MV-4-11 (cell line): ENCODE results near the gene FGF6.

Experiments
- DNase-seq: peaks from one replicate; lab custom pipeline; 2025; lab: John Stamatoyannopoulos, UW

Gene FGF6

DNA sequence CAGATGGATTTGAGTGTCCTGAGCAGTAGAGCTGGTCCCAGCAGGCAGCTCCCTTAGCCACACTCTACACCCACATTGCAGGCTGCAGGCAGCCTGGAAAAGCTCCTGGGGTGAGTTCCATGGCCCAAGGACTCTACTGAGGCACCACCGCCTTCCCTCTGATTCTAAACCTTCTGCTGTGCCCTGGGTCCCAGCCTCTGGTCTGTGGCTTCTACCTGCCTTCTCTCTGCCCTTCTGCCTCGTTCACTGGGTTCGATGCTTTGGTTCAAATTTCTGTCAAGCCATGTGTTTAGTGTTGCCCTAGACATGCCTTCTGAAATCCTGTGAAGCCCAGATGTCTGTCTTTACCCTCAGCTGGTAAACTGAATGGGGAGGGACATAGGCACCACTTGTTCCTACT, 1.5 kb upstream of the FGF6 start:
- DNase-seq, result no peak

DNA sequence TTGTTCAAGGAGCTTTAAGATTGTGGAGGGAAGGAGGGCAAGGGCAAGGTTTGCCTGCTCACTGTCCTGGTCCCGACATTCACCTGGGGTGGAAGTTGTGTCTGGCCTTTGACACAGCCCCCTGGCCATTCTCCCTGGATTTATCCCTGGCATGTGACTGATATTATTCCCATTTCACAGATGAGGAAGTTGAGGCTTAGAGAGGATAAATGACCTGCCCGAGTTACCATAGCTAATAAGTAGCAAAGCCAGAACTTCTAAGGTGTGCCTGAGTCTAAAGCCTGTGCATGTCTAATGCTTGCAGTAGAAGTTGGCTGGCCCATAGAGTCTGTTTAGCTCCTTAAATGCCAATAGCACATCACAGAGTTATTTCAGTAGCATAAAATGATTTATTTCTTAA, 720 bp upstream of the FGF6 start:
- DNase-seq, result no peak

DNA sequence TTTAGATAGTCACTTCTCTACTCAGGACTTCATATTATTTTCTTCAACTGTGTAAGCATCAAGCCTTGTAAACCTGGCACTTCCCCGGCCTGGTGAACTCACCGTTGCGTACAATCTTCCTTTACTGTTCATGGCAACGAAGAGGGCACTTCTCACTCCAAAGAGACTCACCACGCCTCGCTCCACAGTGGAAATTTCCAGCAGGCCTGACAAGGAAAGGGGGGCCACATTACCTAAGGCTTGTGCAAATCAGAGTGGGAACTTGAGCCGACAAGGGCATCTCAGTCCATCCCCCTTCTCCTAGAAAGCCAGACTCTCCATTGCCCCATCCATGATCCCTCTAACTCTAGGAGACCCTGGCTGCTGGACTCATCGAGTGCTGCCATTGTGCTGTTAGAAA, 1.6 kb downstream of the FGF6 start:
- no peak for DNase-seq

DNA sequence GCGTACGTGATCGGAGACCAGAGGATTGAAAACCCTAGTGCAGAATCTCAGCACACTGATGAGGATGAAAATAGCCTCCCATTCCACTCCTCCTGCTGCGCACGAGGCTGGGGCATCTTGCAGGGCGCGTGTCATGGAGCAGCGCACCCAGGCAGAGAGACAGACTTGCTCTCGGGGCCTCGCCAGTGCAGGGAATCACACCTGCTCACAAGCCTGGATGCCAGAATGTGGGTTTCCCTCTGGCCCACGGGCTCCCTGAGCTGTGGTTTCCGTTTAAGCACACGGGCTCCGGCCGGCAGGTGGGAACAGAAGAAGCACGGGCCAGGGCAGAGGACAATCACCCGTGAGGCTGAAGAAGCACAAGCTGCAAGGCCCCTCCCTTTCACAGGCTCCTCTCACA, 2.0 kb downstream of the FGF6 start:
- DNase-seq, result no peak

DNA sequence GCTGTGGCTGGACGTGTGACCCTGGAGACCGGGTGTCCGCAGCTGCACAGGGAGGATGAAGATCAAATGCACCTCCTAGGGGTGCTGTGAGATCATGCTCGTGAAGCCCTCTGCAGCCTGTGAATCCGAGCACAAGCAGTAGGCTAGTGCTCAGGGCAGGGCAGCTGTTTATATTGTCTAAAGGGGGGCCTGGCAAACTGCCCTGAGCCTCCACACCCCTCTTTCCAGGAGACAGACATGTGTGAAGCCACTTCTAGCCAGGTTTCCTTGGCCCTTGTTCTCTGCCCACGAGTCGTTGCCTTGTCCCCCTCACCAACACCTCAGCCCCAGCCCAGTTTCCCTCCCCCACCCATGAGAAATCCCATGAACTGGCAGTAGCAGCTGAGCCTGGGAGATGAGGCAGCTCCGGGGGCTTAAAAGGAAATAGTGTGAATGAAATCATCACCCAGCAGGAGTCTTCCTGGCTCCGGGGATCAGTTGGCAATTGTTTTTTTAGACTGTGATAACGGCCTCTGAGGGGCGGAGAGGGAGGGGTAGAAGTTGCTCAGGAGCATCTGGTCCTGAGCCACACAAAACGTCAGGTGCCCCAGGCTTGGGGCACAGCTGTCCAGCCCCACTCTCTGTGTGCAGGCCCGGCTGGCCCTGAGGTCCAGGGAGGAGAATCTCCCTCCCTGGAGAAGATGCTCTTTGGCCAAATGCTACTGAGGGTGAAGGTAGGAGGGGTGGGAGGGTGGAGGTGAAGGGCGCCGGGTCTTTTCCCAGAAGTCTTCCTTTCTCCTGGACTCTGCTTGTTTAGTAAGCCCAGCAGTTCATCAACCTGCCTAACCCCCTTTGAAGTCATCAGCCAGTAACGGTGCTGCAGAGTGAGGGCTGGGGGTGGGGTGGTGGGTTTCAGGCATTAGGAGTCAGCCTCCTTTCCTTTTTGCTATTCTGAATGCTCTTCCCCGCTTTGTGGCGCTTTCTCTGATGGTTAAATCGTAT, 4.0 kb downstream of the FGF6 start:
- no peak for DNase-seq

DNA sequence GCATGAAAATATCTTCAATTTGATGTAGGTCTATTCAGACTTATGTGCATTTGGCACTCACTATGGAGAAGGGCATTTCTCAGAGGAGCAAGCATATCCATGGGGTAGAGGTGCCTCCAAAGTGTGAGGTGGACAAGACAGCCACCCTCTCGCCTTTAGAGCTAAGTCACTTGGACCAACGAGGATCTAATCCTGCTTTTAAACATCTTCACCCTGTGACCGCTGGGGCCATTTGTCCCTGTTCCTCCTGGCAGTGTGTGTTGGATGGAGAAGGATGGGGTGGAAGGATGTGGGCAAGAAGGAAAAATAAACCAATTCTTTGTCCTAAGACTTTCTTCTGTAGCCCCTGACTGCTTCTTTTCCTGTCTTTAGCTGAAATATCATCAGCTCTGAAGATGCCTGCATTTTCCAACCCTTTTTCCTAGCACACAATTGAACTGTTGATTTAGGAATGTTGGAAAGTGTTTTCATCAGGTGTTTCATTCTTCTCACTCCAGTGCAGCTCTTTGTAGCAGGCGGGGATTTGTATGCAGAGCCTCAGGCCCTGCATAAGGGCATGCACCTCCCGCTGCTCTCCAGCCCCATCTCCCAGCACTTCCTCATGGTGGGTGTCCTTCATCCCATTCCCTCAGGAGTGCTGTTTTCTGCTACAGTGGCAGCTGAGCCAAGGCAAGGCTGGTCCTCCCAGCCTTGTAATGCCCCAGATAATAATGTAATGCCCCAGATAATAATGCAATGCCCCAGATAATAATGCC, 5.3 kb downstream of the FGF6 start:
- DNase-seq, result no peak

DNA sequence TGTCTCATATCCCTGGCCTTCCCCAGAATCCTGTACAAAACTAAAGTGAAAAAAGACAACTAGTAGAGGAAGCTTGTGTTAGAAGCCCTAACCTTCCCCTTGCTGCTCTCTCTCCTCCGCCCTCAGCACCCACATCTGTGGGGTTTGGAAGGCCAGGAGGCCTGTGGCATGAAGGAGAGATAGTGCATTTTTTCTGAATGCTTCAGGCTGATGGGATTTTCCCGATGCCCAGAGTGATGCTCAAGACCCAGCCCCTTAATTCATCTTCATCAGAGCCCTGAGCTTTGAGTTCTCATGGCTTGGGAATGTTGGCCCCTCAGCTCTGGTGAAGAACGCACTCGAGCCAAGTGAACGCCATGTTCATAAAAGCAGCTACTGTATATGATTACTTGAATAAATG, 5.9 kb downstream of the FGF6 start:
- no peak for DNase-seq

DNA sequence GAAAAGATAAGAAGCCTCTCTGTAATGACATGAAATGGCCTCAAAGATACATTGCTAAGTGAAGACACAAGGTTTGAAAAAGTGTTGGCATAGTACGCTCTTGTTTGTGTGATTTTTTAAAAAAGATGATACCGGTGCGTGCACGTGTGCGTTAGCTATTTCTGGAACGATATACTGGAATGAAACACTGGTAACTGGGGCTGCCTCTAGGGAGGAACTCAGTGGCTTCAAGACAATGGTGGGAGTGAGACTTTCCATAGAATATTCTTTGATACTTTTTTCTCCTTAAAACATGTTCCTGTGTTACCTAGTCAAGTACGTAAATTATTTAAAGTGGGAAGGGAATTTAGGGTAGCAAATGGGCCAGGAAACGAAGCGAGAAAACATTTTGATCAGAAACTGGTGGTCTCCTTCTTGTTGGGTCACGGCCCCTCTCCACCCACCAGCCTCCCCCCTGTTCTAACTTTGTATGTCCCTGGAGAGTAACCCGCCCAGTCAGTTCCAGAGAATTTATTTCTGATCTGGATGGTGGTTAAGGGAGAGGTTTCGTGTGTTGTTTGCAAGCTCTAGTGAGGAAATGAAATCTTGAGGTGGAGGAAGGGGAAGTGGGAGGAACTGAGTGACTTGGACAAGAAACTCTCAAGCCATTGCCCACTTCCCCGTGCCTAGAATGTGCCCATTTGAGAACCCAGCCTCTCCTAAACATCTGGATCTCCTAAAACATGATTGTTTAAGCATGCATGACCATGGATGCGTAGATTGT, 6.6 kb downstream of the FGF6 start:
- DNase-seq, result peak; percentile 97

DNA sequence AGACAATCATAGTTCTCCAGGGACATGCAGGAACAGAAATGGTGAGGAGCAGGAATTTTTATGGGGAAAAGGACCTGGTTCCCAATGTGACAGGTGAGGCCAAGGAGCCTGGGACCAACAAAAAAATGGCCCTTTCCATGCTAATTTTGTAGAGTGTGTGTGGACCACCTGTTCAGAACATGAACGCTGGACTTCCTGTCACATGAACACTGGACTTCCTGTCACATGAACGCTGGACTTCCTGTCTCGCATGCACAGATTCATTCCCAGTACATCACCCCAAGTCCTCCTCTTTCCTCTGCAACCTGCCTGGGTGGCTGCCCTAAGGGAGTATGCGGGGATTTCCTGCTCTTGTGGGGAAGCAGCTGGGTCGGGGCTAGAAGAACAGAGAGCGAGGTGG, 10.1 kb downstream of the FGF6 start:
- DNase-seq, result peak; percentile 25

DNA sequence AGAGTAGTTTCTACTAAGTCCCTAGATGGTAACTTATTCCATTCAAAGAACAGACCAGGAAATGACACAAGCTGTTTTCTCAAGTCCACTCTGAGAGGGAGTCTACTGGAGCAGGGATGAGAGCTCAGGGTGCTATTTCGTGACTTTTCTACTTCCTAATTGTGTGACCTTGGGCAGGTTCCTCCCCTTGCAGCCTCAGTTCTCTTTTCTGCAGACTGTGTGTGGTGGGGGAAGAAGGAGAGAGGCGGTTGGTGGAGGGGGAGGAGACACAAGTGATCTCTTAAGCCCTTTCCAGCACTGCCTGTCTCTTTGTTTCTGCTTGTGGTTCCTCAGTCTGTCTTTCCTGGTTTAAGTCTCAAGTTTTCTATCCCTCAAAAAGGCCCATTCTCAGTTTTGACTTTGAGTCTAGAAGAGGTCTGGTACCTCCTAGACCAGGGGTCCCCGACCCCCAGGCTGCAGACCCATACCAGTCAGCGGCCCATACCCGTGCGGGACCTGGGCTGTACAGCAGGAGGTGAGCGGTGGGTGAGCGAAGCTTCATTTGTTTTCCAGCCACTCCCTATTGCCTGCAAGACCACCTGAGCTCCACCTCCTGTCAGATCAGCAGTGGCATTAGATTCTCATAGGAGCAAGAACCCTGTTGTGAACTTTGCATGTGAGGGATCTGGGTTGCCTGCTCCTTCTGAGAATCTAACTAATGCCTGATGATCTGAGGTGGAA, 10.7 kb downstream of the FGF6 start:
- DNase-seq, result peak; percentile 97

DNA sequence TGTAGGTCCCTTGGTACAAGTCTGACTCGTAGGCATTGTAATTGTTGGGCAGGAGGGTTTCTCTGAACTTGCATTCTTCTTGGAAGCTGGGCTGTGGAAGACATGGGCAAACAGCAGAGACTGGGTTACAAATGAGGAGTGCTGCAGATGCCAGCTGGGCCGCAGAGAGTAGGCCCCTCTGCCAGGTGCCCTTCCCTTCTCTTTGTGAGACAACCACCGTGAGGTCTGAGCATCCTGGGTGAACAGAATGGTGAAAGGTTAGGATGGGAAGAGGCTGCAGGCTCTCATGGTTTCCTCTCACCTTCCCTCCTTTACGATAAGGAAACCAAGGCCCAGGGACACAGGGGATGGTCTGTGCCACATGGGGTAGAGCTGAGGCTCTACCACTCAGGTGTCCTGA, 11.3 kb downstream of the FGF6 start:
- DNase-seq, result no peak

DNA sequence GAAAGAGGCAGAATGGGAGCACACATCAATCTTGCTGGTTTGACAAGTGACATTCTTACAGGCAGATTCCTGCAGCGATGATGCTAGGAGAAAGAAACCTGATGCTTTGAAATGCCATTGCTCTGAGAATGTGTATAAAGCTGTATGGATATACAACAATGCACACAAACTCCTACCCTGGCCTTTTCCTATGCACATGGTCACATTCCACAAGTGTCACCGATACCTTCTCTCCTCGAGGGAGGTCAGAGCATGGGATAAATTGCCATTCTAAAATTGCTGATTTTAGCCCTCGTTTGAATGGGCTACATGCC, 11.9 kb downstream of the FGF6 start:
- DNase-seq, result no peak

DNA sequence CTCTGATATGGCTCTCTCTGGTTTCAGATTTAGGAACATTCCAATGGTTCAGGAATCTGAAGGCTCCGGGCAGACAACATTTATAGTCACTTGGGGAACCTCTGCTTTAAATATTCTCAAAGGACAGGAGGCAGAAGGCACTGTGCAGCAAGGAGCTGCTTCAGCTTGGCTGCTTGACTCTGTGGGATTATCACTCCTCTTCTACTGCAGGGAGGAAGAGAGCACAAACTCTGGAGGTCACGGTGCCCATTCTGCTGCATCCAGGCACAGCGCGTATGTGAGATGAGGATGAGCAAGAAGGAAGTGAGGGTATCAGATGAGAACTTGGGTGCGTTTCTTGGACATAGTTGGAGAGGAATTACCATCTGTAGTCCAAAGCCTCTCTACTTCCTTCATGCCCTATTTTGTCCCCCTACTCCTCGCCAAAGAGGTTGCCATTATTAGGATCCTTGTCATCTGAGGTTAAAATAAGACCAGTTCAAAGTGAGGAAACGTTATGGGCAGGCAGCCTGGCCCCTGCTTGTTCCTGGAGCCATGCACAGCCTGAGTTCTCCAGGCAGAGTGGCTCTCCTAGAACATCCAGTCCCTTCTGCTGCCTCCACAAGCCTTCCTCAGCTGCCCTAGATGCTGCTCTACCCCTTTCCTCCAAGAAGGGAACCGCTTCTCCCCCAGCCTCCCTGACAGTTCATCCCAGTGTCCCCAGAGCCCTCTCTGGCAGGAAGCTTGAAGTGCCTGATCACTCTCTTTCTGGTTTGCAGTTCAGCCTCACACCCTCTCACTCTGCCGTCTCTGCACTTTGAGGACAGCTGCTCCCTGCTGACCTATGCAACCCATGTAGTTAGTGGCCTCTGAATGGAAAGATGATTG, 12.5 kb downstream of the FGF6 start:
- DNase-seq, result peak; percentile 17

DNA sequence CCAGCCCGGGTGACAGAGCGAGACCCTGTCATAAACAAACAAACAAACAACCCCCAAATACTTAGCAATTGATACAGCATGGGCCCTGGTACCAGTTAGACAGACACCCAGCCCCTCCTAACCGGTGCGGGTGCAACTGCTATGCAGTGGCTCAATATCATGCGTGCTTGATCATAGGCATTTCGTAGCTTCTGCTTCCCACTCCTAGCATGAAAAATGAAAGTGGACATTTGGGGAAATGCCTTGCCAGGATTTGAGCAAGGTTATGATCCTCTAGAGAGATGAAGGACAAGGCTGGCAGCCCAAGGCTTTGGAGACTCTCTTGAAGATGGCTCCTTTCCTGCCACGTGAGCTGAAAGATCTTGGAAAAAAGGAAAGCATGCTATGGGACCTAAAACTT, 13.7 kb downstream of the FGF6 start:
- DNase-seq, result peak; percentile 44

DNA sequence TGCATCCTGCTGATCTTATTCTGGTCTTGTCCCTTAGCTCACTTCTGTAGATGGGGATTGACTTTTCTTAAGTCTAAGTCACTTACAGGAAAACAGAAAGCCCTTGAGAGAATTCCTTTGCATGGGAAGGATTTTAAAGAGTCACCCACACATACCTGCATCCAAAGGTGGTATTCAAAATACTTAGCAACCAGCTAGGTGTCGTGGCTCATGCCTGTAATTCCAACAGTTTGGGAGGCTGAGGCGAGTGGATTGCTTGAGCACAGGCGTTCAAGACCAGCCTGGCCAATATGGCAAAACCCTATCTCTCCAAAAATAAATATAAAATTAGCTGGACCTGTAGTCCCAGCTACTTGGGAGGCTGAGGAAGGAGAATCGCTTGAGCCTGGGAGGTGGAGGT, 14.2 kb downstream of the FGF6 start:
- no peak for DNase-seq

DNA sequence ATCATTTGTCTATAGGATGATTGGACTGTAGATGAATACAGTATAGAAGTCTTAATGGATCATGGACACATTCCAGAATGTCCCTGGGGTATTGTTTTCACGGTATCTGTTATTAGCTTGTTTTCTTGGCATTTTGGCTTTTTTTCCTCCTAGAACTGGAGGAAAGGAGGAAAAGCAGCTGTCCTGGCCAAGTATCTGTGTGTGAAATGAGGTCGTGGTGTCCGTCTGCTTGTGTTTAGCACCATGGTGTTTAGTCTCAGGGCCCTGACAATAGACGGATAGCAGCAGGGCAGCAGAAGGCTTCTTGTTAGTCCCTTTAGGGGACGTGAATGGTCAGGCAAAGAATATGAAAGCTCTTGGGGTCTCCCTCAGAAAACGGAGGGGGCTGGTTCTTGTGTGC, 21.2 kb downstream of the FGF6 start:
- no peak for DNase-seq

DNA sequence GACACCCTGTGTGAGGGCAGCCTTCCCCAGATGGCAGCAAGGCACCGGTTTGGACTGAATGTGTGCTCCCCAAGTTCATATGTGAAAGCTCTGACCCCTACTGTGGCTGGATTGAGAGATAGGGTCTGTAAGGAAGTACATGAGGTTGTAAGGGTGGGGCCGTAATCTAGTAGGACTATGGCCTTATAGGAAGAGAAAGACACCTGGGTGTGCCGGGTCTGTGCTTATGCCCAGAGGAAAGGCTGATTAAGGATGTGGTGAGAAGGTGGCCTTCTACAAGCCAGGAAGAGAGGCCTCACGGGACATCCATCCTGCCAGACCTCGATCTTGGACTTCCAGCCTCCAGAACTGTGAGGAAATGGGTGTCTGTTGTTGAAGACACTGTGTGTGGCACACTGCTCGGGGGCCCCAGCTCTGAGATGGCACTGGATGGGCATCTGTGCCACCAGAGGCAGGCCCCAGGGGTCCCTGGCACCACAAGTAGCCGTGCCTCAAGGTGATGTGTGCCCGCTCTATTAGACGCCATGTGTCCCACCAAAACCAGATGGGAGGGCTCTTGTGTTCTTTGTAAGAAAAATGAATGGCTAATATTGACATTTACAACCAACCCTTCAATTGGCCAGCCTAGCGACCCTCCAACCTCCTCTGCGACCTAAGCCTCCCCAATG, 22.0 kb downstream of the FGF6 start:
- no peak for DNase-seq

DNA sequence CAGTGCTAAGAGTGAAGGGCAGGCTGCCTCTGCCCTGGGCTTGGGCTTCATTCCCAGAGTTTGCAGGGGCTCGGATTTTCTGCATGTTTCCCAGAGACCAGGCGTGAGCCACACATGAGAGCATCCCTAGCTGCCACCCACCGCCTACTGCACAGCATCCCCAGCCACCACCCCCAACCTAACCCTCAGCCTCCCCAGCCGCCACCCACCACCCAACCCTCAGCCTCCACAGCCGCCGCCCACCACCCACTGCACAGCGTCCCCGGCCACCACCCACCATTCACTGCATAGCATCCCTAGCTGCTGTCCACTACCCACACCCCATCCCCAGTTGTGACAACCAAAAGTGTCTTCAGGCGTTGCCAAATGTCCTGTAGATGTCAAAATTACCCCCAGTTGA, 22.6 kb downstream of the FGF6 start:
- no peak for DNase-seq

DNA sequence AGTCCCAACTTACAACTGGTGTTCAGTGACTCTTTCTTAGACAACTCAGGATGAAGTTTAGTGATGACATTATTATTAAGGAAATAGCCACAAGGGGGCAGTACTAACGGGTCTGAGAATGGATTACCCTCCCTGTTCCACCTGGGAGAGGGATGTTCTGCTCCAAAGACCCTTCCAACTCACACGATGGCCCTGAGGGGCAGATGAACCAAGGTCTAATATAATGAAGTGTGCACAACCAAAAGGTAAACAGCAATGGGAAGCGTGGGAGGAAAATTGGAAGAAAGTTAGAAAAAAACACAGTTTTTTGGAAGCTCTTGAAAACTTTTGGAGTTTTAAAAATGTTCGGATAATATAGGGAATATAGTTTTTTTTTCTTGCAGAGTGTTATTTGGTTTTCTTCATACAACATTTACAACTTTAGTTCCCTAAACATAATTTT, 24.0 kb downstream of the FGF6 start:
- peak; percentile 33 for DNase-seq

DNA sequence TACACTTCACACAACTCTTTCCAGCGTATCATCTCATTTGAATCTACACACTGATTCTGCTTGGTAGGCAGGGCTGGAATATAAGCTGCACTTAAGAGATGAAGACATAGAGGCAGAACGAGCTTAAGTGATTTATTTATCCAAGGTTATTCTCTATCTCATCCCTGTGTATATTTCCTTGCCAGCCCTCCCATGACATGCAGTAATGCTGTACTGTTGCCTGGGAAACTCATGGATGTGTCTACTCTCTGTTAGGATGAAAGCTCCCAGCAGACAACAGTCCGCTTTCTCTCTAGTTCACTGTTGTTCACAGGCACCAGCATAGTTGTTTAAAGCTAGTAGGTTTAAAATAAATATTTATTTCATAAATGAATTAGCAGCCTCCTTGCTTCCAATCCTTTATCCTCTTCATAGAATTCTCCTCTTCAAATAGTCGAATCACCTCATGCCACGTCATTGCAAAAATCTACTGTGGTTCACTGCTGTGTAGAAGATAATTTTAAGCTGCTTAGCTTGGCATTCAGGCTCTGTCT, 25.4 kb downstream of the FGF6 start:
- DNase-seq, result no peak
